ENCODE data around the gene PALMD.
A peak's percentile ranks its signal among the peaks of the same experiment; 100 is the strongest.

PALMD gene

GRCh38 chr1:99645699-99646531 is at the start of gene PALMD:
Gene PALMD (plus strand): TSS chr1:99646113. CDS start chr1:99646318, 205 bp downstream.
- H3K4me2 ChIP-seq (ENCODE audit: low read length), result peak within 1 kb of the TSS; percentile 69
- peaks cover 27% of the 10 kb centered on the region for H3K4me1 ChIP-seq
- H3K9me3 ChIP-seq (ENCODE audit: control insufficient read depth, low read length), result no peaks in the 10 kb centered on the region
- no peaks in the 10 kb centered on the region for H3K79me2 ChIP-seq
- peak within 1 kb of the TSS; percentile 61 for H3K4me3 ChIP-seq (ENCODE audit: low read depth, low read length)
- no peak within 1 kb of the TSS for H3K9ac ChIP-seq
- H2AFZ ChIP-seq, result peak within 1 kb of the TSS; percentile 86
- H3K27ac ChIP-seq, result peak within 1 kb of the TSS; percentile 97
- no peaks in the 10 kb centered on the region for H3K36me3 ChIP-seq (ENCODE audit: control insufficient read depth, insufficient read depth, low read length)
- H3K27me3 ChIP-seq (ENCODE audit: control insufficient read depth, insufficient read depth, low read length), result no peaks in the 10 kb centered on the region
- TF ChIP-seq CTCF (IDR thresholded peaks at IDR 0.05), result no peak

GRCh38 chr1:99598738-99599411 is 47.0 kb upstream of the PALMD start:
- Histone ChIP-seq H3K36me3 (ENCODE audit: control insufficient read depth, insufficient read depth, low read length) (no peaks in the 10 kb centered on the region), H3K4me3 (ENCODE audit: low read depth, low read length) (no peak overlapping the region), H3K27ac (no peak overlapping the region), H3K9ac (no peak overlapping the region), H3K27me3 (ENCODE audit: control insufficient read depth, insufficient read depth, low read length) (no peaks in the 10 kb centered on the region), H3K4me1 (no peaks in the 10 kb centered on the region), H2AFZ (no peak overlapping the region), H3K4me2 (ENCODE audit: low read length) (no peak overlapping the region), H3K9me3 (ENCODE audit: control insufficient read depth, low read length) (no peaks in the 10 kb centered on the region), H3K79me2 (no peaks in the 10 kb centered on the region)
- TF ChIP-seq CTCF (IDR thresholded peaks at IDR 0.05), result no peak

GRCh38 chr1:99599678-99600175 is 46.2 kb upstream of the PALMD start:
- Histone ChIP-seq H3K27me3 (ENCODE audit: control insufficient read depth, insufficient read depth, low read length) (no peaks in the 10 kb centered on the region), H3K4me2 (ENCODE audit: low read length) (no peak overlapping the region), H3K4me3 (ENCODE audit: low read depth, low read length) (no peak overlapping the region), H3K79me2 (no peaks in the 10 kb centered on the region), H3K4me1 (no peaks in the 10 kb centered on the region), H3K27ac (no peak overlapping the region), H3K36me3 (ENCODE audit: control insufficient read depth, insufficient read depth, low read length) (no peaks in the 10 kb centered on the region), H3K9ac (no peak overlapping the region), H2AFZ (no peak overlapping the region), H3K9me3 (ENCODE audit: control insufficient read depth, low read length) (no peaks in the 10 kb centered on the region)
- TF ChIP-seq CTCF (IDR thresholded peaks at IDR 0.05), result no peak

- no peaks in the 10 kb centered on the region for H3K36me3 ChIP-seq (ENCODE audit: control insufficient read depth, insufficient read depth, low read length)
- H3K4me1 ChIP-seq, result no peaks in the 10 kb centered on the region
- no peak overlapping the region for H3K9ac ChIP-seq
- H3K27ac ChIP-seq, result no peak overlapping the region
- no peaks in the 10 kb centered on the region for H3K9me3 ChIP-seq (ENCODE audit: control insufficient read depth, low read length)
- no peak overlapping the region for H3K4me3 ChIP-seq (ENCODE audit: low read depth, low read length)
- H3K4me2 ChIP-seq (ENCODE audit: low read length), result no peak overlapping the region
- no peaks in the 10 kb centered on the region for H3K79me2 ChIP-seq
- H2AFZ ChIP-seq, result no peak overlapping the region
- no peak for TF ChIP-seq CTCF (IDR thresholded peaks at IDR 0.05)
- H3K27me3 ChIP-seq (ENCODE audit: control insufficient read depth, insufficient read depth, low read length), result no peaks in the 10 kb centered on the region
Measured at GRCh38 chr1:99600782-99601181, 45.1 kb upstream of the PALMD start.

Data from parathyroid adenoma (tissue), 2 donors.